Adrenal gland (tissue), 5 donors: ENCODE results near the gene OR52A1.

Source experiments
- CTCF ChIP-seq, 6 experiments: fragments of 450-650 bp in 4 of 6; fragments of 200-600 bp in 2 of 6; sonication (generic) in 1 of 6; IDR thresholded peaks; 1 replicate in 5 of 6; 2 replicates in 1 of 6; pipeline versions ENCODE4 v1.5.1 to v1.8.0; 2016 to 2021; ENCODE audit warnings: antibody characterized with exemption in 6 of 6, mild to moderate bottlenecking in 2 of 6, moderate library complexity in 1 of 6
- POLR2A ChIP-seq, 2 donors: fragments of 450-650 bp; IDR thresholded peaks; one replicate each; pipeline ENCODE4 v1.6.1; 2017; ENCODE audit warnings: antibody characterized with exemption in 2 of 2, mild to moderate bottlenecking in 2 of 2, moderate library complexity in 1 of 2
- donor health status: DM: no; HTN: no; CAD: no.

GRCh38 chr11:5192738-5193137 is 38.2 kb upstream of the OR52A1 start:
- TF ChIP-seq CTCF (IDR thresholded peaks at IDR 0.05), result no peak
- no peak for TF ChIP-seq POLR2A (IDR thresholded peaks at IDR 0.05)
